ES-I3 (cell line): ENCODE data around the gene ORC2.
"Not testable (repeated sequence)": the region's sequence is repeated elsewhere in the genome, so short reads cannot be mapped to it uniquely, and the experiment has no call there.

Experiments used
- H3K36me3 ChIP-seq: 2 replicates; pipeline ENCODE4 v1.6.1; 2013; ENCODE audit warnings: mild to moderate bottlenecking, low read length, control low read depth, moderate library complexity; ENCODE audit not compliant: insufficient read depth
- H3K4me1 ChIP-seq: 2 replicates; pipeline ENCODE4 v1.6.1; 2013; ENCODE audit warnings: mild to moderate bottlenecking, control low read depth, low read length; ENCODE audit not compliant: insufficient read depth
- H3K9ac ChIP-seq: 2 replicates; pipeline ENCODE4 v1.6.1; 2013; ENCODE audit warnings: low read depth, mild to moderate bottlenecking, low read length, moderate library complexity
- H3K9me3 ChIP-seq: 2 replicates; pipeline ENCODE4 v1.6.1; 2013; ENCODE audit warnings: mild to moderate bottlenecking, low read length, moderate library complexity; ENCODE audit not compliant: control insufficient read depth, insufficient read depth

The ORC2 gene

GRCh38 chr2:200963124-200963917, at the start of gene ORC2:
ORC2 (minus strand) TSS chr2:200963660; CDS start chr2:200958123, 5,537 bp downstream.
- peaks cover 7% of the 10 kb centered on the region for H3K4me1 ChIP-seq
- H3K36me3 ChIP-seq = no peaks in the 10 kb centered on the region
- H3K9ac ChIP-seq = peak within 1 kb of the TSS; percentile 78
- no peaks in the 10 kb centered on the region for H3K9me3 ChIP-seq

- Histone ChIP-seq H3K4me1 (no peaks in the 10 kb centered on the region), H3K9me3 (no peaks in the 10 kb centered on the region), H3K9ac (no peak overlapping the region), H3K36me3 (no peaks in the 10 kb centered on the region)
Observed at GRCh38 chr2:201008296-201008829, 44.9 kb upstream of the ORC2 start.

GRCh38 chr2:201007584-201007998, 44.1 kb upstream of the ORC2 start:
- Histone ChIP-seq H3K9ac (no peak overlapping the region), H3K4me1 (no peaks in the 10 kb centered on the region), H3K9me3 (no peaks in the 10 kb centered on the region), H3K36me3 (no peaks in the 10 kb centered on the region)

- Histone ChIP-seq H3K36me3 (no peaks in the 10 kb centered on the region), H3K9me3 (no peaks in the 10 kb centered on the region), H3K9ac (no peak overlapping the region)
Observed at GRCh38 chr2:201006704-201007103, 43.2 kb upstream of the ORC2 start.

GRCh38 chr2:201004370-201004769, 40.9 kb upstream of the ORC2 start:
- Histone ChIP-seq H3K9ac (no peak overlapping the region), H3K36me3 (no peaks in the 10 kb centered on the region), H3K4me1 (no peaks in the 10 kb centered on the region), H3K9me3 (no peaks in the 10 kb centered on the region)

More at GRCh38 chr2:201006704-201007103, 43.2 kb upstream of the ORC2 start:
- H3K4me1 ChIP-seq = no peaks in the 10 kb centered on the region

- 0 out of 2 replicates have a peak, but pooled peaks cover 4% of the 10 kb centered on the region for H3K4me1 ChIP-seq
- H3K36me3 ChIP-seq = no peaks in the 10 kb centered on the region; the same call in 1 of the 2 replicates
- no peaks in the 10 kb centered on the region for H3K9me3 ChIP-seq
- H3K9ac ChIP-seq = no peak overlapping the region
Observed at GRCh38 chr2:200993097-200993496, 29.6 kb upstream of the ORC2 start.

- Histone ChIP-seq H3K4me1 (peaks cover 23% of the 10 kb centered on the region), H3K36me3 (no peaks in the 10 kb centered on the region; the same call in 1 of the 2 replicates), H3K9me3 (no peaks in the 10 kb centered on the region), H3K9ac (no peak overlapping the region)
Observed at GRCh38 chr2:200987137-200987536, 23.7 kb upstream of the ORC2 start.

GRCh38 chr2:200985799-200986198, 22.3 kb upstream of the ORC2 start:
- peaks cover 5% of the 10 kb centered on the region for H3K36me3 ChIP-seq

GRCh38 chr2:200976710-200977109, 13.2 kb upstream of the ORC2 start:
- Histone ChIP-seq H3K9ac (no peak overlapping the region), H3K4me1 (no peaks in the 10 kb centered on the region), H3K9me3 (no peaks in the 10 kb centered on the region), H3K36me3 (peaks cover 10% of the 10 kb centered on the region; the same call in 1 of the 2 replicates)

More at GRCh38 chr2:200985799-200986198, 22.3 kb upstream of the ORC2 start:
- Histone ChIP-seq H3K9me3 (no peaks in the 10 kb centered on the region), H3K4me1 (peaks cover 23% of the 10 kb centered on the region), H3K9ac (no peak overlapping the region)

GRCh38 chr2:200975672-200976071, 12.2 kb upstream of the ORC2 start:
- Histone ChIP-seq H3K36me3 (peaks cover 4% of the 10 kb centered on the region; the same call in 1 of the 2 replicates), H3K4me1 (no peaks in the 10 kb centered on the region), H3K9ac (no peak overlapping the region), H3K9me3 (no peaks in the 10 kb centered on the region)

- not testable (repeated sequence) for H3K4me1 ChIP-seq, H3K36me3 ChIP-seq, H3K9me3 ChIP-seq, H3K9ac ChIP-seq
Observed at GRCh38 chr2:200970057-200970456, 6.6 kb upstream of the ORC2 start.

GRCh38 chr2:200968735-200969134, 5.3 kb upstream of the ORC2 start:
- H3K4me1 ChIP-seq = peaks cover 7% of the 10 kb centered on the region; the same call in 1 of the 2 replicates
- H3K9me3 ChIP-seq = no peaks in the 10 kb centered on the region
- no peak overlapping the region for H3K9ac ChIP-seq
- H3K36me3 ChIP-seq = no peaks in the 10 kb centered on the region

GRCh38 chr2:200968162-200968561, 4.7 kb upstream of the ORC2 start:
- H3K9me3 ChIP-seq = no peaks in the 10 kb centered on the region
- H3K36me3 ChIP-seq = no peaks in the 10 kb centered on the region
- no peak overlapping the region for H3K9ac ChIP-seq
- H3K4me1 ChIP-seq = peaks cover 7% of the 10 kb centered on the region; the same call in 1 of the 2 replicates

- peaks cover 7% of the 10 kb centered on the region for H3K4me1 ChIP-seq
- no peaks in the 10 kb centered on the region for H3K36me3 ChIP-seq
- no peaks in the 10 kb centered on the region for H3K9me3 ChIP-seq
- H3K9ac ChIP-seq = no peak overlapping the region
Observed at GRCh38 chr2:200966770-200967169, 3.3 kb upstream of the ORC2 start.

GRCh38 chr2:200964498-200964897, 1.0 kb upstream of the ORC2 start:
- Histone ChIP-seq H3K9me3 (no peaks in the 10 kb centered on the region), H3K36me3 (no peaks in the 10 kb centered on the region), H3K4me1 (peaks cover 7% of the 10 kb centered on the region), H3K9ac (peak overlapping the region; percentile 78)
